ENCODE measurements around the gene TOMM22. TPM values are rescaled to one million over a fixed set of nuclear protein-coding genes. Genes with fewer than 3 reads are reported as not detected.
"Not testable (repeated sequence)": the region's sequence is repeated elsewhere in the genome, so short reads cannot be mapped to it uniquely, and the experiment has no call there.

The TOMM22 gene
- polyA plus RNA-seq (2011; rRNA removed) (29.6 and 53.3 TPM in 2 replicates), polyA minus RNA-seq (2011; rRNA and poly(A)+ RNA removed) (21.3 and 28.2 TPM in 2 replicates)

DNA sequence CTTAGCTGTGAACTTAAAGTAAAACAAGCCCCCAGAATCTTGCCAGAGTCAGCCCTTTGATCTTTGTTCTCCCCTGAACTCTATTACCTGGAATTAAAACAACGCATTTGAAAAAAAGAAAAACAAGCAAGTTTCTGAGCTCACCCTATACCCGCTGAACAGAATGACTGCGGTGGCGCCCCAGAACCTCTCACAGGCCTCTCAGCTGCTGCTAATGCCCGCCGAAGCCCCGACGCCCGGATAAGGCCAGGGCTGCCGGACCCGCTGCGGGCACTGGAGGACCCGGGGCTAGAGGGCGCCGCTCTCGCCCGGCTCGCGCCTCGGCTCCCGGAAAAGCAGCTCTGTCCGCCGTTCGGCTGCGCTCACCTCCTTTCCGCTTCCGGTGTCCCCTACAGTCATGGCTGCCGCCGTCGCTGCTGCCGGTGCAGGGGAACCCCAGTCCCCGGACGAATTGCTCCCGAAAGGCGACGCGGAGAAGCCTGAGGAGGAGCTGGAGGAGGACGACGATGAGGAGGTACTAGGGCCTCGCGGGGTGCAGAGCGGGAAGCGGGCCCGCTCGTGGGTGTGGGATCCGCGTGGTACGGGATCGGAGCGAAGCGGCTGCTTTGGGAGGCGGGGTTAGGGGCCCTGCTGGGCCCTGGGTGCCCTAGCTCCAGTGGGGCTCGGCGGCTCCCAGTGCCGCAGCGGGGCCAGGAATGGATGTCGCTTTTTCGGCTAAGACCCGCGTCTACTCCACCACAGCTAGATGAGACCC lies at the start of gene TOMM22:
TOMM22 (plus strand) TSS at position 376 of the 754 bp plus-strand sequence; CDS start at position 398, 22 bp downstream.
- ChIA-PET CTCF (interaction anchor here (0.5 to 2.5 kb wide), 21 partner anchors 9 to 633 kb away, joined by 3 to 18 read pairs (median 6); partner anchors contain the start of genes GTPBP1, JOSD1 and PICK1), POLR2A (interaction anchor here (0.6 kb wide), 1 partner anchor 80 kb away, joined by 3 read pairs; no protein-coding TSS in a partner anchor)
- Histone ChIP-seq H3K4me3 (ENCODE audit: low read depth, low read length) (peak within 1 kb of the TSS; percentile 91), H3K27me3 (ENCODE audit: control insufficient read depth, insufficient read depth, low read length) (no peaks in the 10 kb centered on the region), H3K36me3 (ENCODE audit: control insufficient read depth, insufficient read depth, low read length) (peaks cover 11% of the 10 kb centered on the region)
- DNase-seq (ENCODE audit: low read depth): no peak
- TF ChIP-seq, protein P1, sequence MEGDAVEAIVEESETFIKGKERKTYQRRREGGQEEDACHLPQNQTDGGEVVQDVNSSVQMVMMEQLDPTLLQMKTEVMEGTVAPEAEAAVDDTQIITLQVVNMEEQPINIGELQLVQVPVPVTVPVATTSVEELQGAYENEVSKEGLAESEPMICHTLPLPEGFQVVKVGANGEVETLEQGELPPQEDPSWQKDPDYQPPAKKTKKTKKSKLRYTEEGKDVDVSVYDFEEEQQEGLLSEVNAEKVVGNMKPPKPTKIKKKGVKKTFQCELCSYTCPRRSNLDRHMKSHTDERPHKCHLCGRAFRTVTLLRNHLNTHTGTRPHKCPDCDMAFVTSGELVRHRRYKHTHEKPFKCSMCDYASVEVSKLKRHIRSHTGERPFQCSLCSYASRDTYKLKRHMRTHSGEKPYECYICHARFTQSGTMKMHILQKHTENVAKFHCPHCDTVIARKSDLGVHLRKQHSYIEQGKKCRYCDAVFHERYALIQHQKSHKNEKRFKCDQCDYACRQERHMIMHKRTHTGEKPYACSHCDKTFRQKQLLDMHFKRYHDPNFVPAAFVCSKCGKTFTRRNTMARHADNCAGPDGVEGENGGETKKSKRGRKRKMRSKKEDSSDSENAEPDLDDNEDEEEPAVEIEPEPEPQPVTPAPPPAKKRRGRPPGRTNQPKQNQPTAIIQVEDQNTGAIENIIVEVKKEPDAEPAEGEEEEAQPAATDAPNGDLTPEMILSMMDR (IDR thresholded peaks at IDR 0.05; ENCODE audit: insufficient read depth, low read depth, low read length): peak; percentile 71

- no peak overlapping the region for H3K4me3 ChIP-seq (ENCODE audit: low read depth, low read length)
- POLR2A ChIA-PET: no interaction called here
- CTCF ChIA-PET: no interaction called here
- H3K27me3 ChIP-seq (ENCODE audit: control insufficient read depth, insufficient read depth, low read length): no peaks in the 10 kb centered on the region
- no peak for DNase-seq (ENCODE audit: low read depth)
- H3K36me3 ChIP-seq (ENCODE audit: control insufficient read depth, insufficient read depth, low read length): no peaks in the 10 kb centered on the region
- TF ChIP-seq, protein P1 (IDR thresholded peaks at IDR 0.05; ENCODE audit: insufficient read depth, low read depth, low read length): no peak
Observed at GRCh38 chr22:38632528-38632927, 49.2 kb upstream of the TOMM22 start.

GRCh38 chr22:38638216-38638615 lies 43.5 kb upstream of the TOMM22 start:
- DNase-seq (ENCODE audit: low read depth): no peak
- no peak overlapping the region for H3K4me3 ChIP-seq (ENCODE audit: low read depth, low read length)
- TF ChIP-seq, protein P1 (IDR thresholded peaks at IDR 0.05; ENCODE audit: insufficient read depth, low read depth, low read length): no peak
- no peaks in the 10 kb centered on the region for H3K36me3 ChIP-seq (ENCODE audit: control insufficient read depth, insufficient read depth, low read length)
- no peaks in the 10 kb centered on the region for H3K27me3 ChIP-seq (ENCODE audit: control insufficient read depth, insufficient read depth, low read length)
- ChIA-PET CTCF (no interaction called here), POLR2A (no interaction called here)

DNA sequence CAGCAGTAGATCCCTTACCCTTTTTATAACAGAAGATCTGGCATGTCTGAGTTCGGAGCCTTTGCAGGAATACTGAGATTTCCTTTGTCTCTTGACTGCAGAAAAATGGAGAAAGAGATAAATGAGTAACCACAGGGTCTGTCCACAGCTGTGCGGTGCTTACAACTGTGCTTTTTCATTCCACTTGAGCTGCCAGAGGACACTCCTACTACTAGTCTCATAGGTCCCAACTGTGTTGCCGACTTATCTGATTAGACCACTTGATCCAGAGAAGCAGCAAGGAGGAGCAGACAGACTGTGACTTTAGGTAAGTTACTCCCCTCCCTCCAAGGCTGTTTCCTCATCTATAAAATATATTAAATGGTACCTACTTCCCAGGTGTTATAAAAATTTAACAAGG lies 43.0 kb upstream of the TOMM22 start:
- H3K36me3 ChIP-seq (ENCODE audit: control insufficient read depth, insufficient read depth, low read length): no peaks in the 10 kb centered on the region
- TF ChIP-seq, protein P1 (IDR thresholded peaks at IDR 0.05; ENCODE audit: insufficient read depth, low read depth, low read length): no peak
- CTCF ChIA-PET: no interaction called here
- POLR2A ChIA-PET: no interaction called here
- H3K27me3 ChIP-seq (ENCODE audit: control insufficient read depth, insufficient read depth, low read length): no peaks in the 10 kb centered on the region
- no peak overlapping the region for H3K4me3 ChIP-seq (ENCODE audit: low read depth, low read length)
- no peak for DNase-seq (ENCODE audit: low read depth)

DNA sequence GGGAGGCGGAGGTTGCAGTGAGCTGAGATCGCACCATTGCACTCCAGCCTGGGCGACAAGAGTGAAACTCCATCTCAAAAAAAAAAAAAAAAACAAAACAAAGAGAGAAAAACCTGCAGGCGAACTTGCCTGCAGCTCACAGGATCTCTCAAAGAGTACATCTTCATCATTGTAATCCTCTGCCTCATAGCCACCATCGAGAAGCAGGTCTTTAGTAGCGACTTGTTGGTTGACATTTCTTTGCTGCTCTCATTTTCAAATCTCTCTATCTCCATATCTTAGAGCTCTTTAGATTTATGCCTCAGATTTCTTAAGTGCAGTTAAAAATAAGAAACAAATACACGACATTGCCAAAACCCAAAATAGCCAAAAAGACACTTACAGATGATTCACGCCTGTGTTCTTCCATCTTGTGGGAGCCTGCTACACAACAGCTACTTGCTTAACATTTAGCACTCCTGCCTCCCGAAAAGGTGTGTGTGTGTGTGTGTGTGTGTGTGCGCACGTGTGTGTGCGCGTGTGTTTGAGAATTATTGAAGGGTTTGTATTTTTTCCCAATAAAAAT lies 40.2 kb upstream of the TOMM22 start:
- no peaks in the 10 kb centered on the region for H3K27me3 ChIP-seq (ENCODE audit: control insufficient read depth, insufficient read depth, low read length)
- ChIA-PET POLR2A (no interaction called here), CTCF (interaction anchor here (0.6 kb wide), 1 partner anchor 728 kb away, joined by 3 read pairs; no protein-coding TSS in a partner anchor)
- no peak overlapping the region for H3K4me3 ChIP-seq (ENCODE audit: low read depth, low read length)
- TF ChIP-seq, protein P1 (IDR thresholded peaks at IDR 0.05; ENCODE audit: insufficient read depth, low read depth, low read length): no peak
- H3K36me3 ChIP-seq (ENCODE audit: control insufficient read depth, insufficient read depth, low read length): no peaks in the 10 kb centered on the region
- no peak for DNase-seq (ENCODE audit: low read depth)

DNA sequence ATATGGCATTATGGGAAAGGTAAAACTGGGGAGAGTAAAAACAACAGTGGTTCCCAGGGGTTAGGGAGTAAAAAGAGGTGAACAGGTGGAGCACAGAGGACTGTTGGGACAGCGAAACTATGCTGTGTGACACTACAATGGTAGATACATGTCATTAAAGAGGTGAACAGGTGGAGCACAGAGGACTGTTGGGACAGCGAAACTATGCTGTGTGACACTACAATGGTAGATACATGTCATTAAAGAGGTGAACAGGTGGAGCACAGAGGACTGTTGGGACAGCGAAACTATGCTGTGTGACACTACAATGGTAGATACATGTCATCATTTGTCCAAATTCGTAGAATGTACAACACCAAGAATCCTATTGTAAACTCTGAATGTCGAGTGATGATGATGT lies 37.5 kb upstream of the TOMM22 start:
- DNase-seq (ENCODE audit: low read depth); CTCF ChIA-PET; POLR2A ChIA-PET; H3K36me3 ChIP-seq (ENCODE audit: control insufficient read depth, insufficient read depth, low read length); H3K27me3 ChIP-seq (ENCODE audit: control insufficient read depth, insufficient read depth, low read length); H3K4me3 ChIP-seq (ENCODE audit: low read depth, low read length): not testable (repeated sequence)
